ENCODE results near the gene TLE2. TPM values are rescaled to one million over a fixed set of nuclear protein-coding genes. Genes with fewer than 3 reads are reported as not detected.

Gene TLE2
- total RNA-seq, 1 experiment from 2014 or later: 3.1 TPM

- Histone ChIP-seq H3K14ac (ENCODE audit: insufficient read depth, low read length) (no peak overlapping the region), H2BK12ac (ENCODE audit: insufficient read length, low read depth, low read length) (no peak overlapping the region), H2BK15ac (ENCODE audit: low read depth, low read length) (no peak overlapping the region), H3T11ph (ENCODE audit: low read length) (no peak overlapping the region), H3K18ac (ENCODE audit: insufficient read length, low read depth, low read length) (no peak overlapping the region), H3K27ac (ENCODE audit: insufficient read length, low read depth, low read length) (no peak overlapping the region), H2AK5ac (ENCODE audit: insufficient read length, low read length) (no peak overlapping the region), H3K4ac (ENCODE audit: low read depth, low read length) (no peak overlapping the region), H2BK120ac (ENCODE audit: low read depth, low read length, poor library complexity, severe bottlenecking) (no peak overlapping the region), H3K9me3 (ENCODE audit: control insufficient read depth, low read depth, low read length) (no peaks in the 10 kb centered on the region), H3K27me3 (ENCODE audit: insufficient read depth, low read length) (peaks cover 2% of the 10 kb centered on the region; the same call in 1 of the 2 replicates), H3K9ac (ENCODE audit: extremely low read depth, insufficient read length, low read length) (no peak overlapping the region), H2BK5ac (ENCODE audit: insufficient read length, low read length) (no peak overlapping the region), H4K8ac (replicated peaks; ENCODE audit: insufficient read length, low read depth, low read length) (no peak overlapping the region), H2BK20ac (ENCODE audit: low read depth, low read length, poor library complexity, severe bottlenecking) (no peak overlapping the region), H3K4me2 (ENCODE audit: insufficient read depth, insufficient read length, low read length) (peak overlapping the region; percentile 53), H3K23me2 (ENCODE audit: insufficient read length, low read depth, low read length, poor library complexity, severe bottlenecking) (peaks cover 14% of the 10 kb centered on the region), H3K4me1 (ENCODE audit: insufficient read depth, low read length) (peaks cover 3% of the 10 kb centered on the region; the same call in 1 of the 2 replicates), H4K91ac (ENCODE audit: insufficient read length, low read depth, low read length) (no peak overlapping the region), H3K79me2 (ENCODE audit: insufficient read depth, low read length) (no peaks in the 10 kb centered on the region), H3K79me1 (ENCODE audit: insufficient read depth, low read depth, low read length, poor library complexity, severe bottlenecking) (no peaks in the 10 kb centered on the region), H2AFZ (ENCODE audit: low read length) (no peak overlapping the region), H4K20me1 (ENCODE audit: control insufficient read depth, insufficient read depth, insufficient read length) (no peaks in the 10 kb centered on the region), H3K56ac (ENCODE audit: insufficient read length, low read depth, low read length) (no peak overlapping the region), H4K5ac (ENCODE audit: insufficient read length, low read depth, low read length) (no peak overlapping the region), H3K23ac (ENCODE audit: insufficient read length, low read depth, low read length) (no peak overlapping the region)
- DNase-seq: no peak
- Mint-ChIP-seq H3K27ac (no peak overlapping the region), H3K27me3 (ENCODE audit: low read depth) (peaks cover 75% of the 10 kb centered on the region), H3K4me1 (peaks cover 19 to 29% of the 10 kb centered on the region in 2 experiments), H3K9me3 (no peaks in the 10 kb centered on the region), H3K4me3 (peak overlapping the region; percentile 22 to 62; a peak in 3 of 5 replicates), H3K36me3 (ENCODE audit: insufficient read depth in 1 of 3, low read depth in 3 of 3) (peaks cover 0 to 2% (median 1%) of the 10 kb centered on the region in 3 experiments; a peak in 3 of 7 replicates)
- no peak for TF ChIP-seq CTCF (conservative IDR thresholded peaks at IDR 0.05)
- WGBS (ENCODE audit: extremely low coverage, insufficient read length, low lambda C conversion rate): no CpG with 5 or more reads among the region's 5 CpGs
Observed at GRCh38 chr19:3024509-3024869, 4.6 kb downstream of the TLE2 start.

All from H9 (cell line).